Ovary (tissue), 3 donors: Measurements from ENCODE around the gene PCSK5.

ENCODE experiments used
- EP300 ChIP-seq: sonication (generic); formaldehyde crosslinking; IDR thresholded peaks from one replicate; pipeline ENCODE4 v1.6.1; 2017; ENCODE audit warnings: antibody characterized with exemption
- TF ChIP-seq, protein P1 (sequence below), 3 donors: fragments of 450-650 bp in 2 of 3; fragments of 200-600 bp in 1 of 3; IDR thresholded peaks; one replicate each; pipeline versions ENCODE4 v1.5.1 to v1.8.0; 2016 to 2022; ENCODE audit warnings: antibody characterized with exemption in 3 of 3, mild to moderate bottlenecking in 1 of 3
- donor health status: DM: no; HTN: no; CAD: no.

DNA sequence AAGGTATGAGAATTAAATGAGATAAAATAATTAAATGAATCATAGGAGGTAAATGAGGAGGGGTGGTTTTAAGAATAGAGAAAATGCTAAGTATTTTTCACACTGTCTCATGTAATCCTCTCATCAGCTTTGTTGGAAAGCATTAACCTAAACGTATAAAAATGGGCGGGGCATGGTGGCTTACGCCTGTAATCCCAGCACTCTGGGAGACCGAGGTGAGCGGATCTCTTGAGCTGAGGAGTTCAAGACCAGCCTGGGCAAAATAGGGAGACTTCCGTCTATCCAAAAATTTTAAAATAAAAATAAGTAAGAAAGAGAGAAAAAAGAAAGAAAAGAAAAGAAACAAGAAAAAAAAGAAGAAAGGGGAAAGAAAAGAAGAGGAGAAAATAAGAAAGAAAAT lies 505.7 kb downstream of the PCSK5 start:
- TF ChIP-seq, protein P1, sequence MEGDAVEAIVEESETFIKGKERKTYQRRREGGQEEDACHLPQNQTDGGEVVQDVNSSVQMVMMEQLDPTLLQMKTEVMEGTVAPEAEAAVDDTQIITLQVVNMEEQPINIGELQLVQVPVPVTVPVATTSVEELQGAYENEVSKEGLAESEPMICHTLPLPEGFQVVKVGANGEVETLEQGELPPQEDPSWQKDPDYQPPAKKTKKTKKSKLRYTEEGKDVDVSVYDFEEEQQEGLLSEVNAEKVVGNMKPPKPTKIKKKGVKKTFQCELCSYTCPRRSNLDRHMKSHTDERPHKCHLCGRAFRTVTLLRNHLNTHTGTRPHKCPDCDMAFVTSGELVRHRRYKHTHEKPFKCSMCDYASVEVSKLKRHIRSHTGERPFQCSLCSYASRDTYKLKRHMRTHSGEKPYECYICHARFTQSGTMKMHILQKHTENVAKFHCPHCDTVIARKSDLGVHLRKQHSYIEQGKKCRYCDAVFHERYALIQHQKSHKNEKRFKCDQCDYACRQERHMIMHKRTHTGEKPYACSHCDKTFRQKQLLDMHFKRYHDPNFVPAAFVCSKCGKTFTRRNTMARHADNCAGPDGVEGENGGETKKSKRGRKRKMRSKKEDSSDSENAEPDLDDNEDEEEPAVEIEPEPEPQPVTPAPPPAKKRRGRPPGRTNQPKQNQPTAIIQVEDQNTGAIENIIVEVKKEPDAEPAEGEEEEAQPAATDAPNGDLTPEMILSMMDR (IDR thresholded peaks at IDR 0.05) = no peak
- no peak for TF ChIP-seq EP300
